ENCODE results near the gene DEFB125.

GRCh38 chr20:78338-78737 lies 9.1 kb upstream of the DEFB125 start:
- TF ChIP-seq CTCF (IDR thresholded peaks at IDR 0.05) (no peak), POLR2A (IDR thresholded peaks at IDR 0.05) (no peak)
